WTC11 (cell line): ENCODE results near the gene MRPL39. TPM values are rescaled to one million over a fixed set of nuclear protein-coding genes. Genes with fewer than 3 reads are reported as not detected.

Source experiments
- AR ChIP-seq: fragments of 250-450 bp; sonication (Bioruptor Pico); IDR thresholded peaks from 2 replicates; pipeline ENCODE4 v1.9.0; 2021; ENCODE audit warnings: mild to moderate bottlenecking
- ATF2 ChIP-seq: sonication (generic); formaldehyde crosslinking; IDR thresholded peaks from 2 replicates; pipeline ENCODE4 v1.8.1; 2022; ENCODE audit warnings: low read depth, missing genetic modification reagents, borderline replicate concordance
- ERG ChIP-seq: fragments of 250-450 bp; sonication (Bioruptor Pico); IDR thresholded peaks from 2 replicates; pipeline ENCODE4 v1.8.0; 2021; ENCODE audit warnings: mild to moderate bottlenecking
- FOXJ3 ChIP-seq: sonication (generic); formaldehyde crosslinking; IDR thresholded peaks from 2 replicates; pipeline ENCODE4 v1.9.0; 2021; ENCODE audit warnings: missing genetic modification reagents, mild to moderate bottlenecking, borderline replicate concordance
- GRHL2 ChIP-seq: fragments of 250-450 bp; sonication (Bioruptor Pico); IDR thresholded peaks from 2 replicates; pipeline ENCODE4 v1.8.0; 2022; ENCODE audit warnings: mild to moderate bottlenecking, moderate library complexity; ENCODE audit not compliant: insufficient replicate concordance, severe bottlenecking
- JUN ChIP-seq: sonication (generic); formaldehyde crosslinking; IDR thresholded peaks from 2 replicates; pipeline ENCODE4 v1.8.0; 2023; ENCODE audit warnings: mild to moderate bottlenecking, missing genetic modification reagents
- MAX ChIP-seq: sonication (generic); formaldehyde crosslinking; IDR thresholded peaks from 2 replicates; pipeline ENCODE4 v1.8.0; 2022; ENCODE audit warnings: mild to moderate bottlenecking, missing genetic modification reagents
- NFYB ChIP-seq: sonication (generic); formaldehyde crosslinking; conservative IDR thresholded peaks from 2 replicates; pipeline ENCODE4 v1.8.0; 2022; ENCODE audit warnings: low read depth, missing genetic modification reagents
- NR1H2 ChIP-seq: sonication (generic); formaldehyde crosslinking; IDR thresholded peaks from 2 replicates; pipeline ENCODE4 v1.9.0; 2021; ENCODE audit warnings: mild to moderate bottlenecking, moderate library complexity, missing genetic modification reagents
- OVOL2 ChIP-seq: fragments of 250-450 bp; sonication (Bioruptor Pico); IDR thresholded peaks from 2 replicates; pipeline ENCODE4 v1.9.0; 2021; ENCODE audit warnings: mild to moderate bottlenecking, borderline replicate concordance
- TCF7 ChIP-seq: sonication (generic); formaldehyde crosslinking; IDR thresholded peaks from 2 replicates; pipeline ENCODE4 v1.8.0; 2022; ENCODE audit warnings: mild to moderate bottlenecking, low read depth, missing genetic modification reagents, moderate library complexity
- ZNF281 ChIP-seq: sonication (generic); formaldehyde crosslinking; IDR thresholded peaks from 2 replicates; pipeline ENCODE4 v1.8.0; 2023; ENCODE audit warnings: mild to moderate bottlenecking, missing genetic modification reagents
- ZNF425 ChIP-seq: fragments of 250-450 bp; sonication (Bioruptor Pico); conservative IDR thresholded peaks from 2 replicates; pipeline ENCODE4 v1.9.0; 2021; ENCODE audit warnings: mild to moderate bottlenecking
- ZNF532 ChIP-seq: fragments of 250-450 bp; sonication (Bioruptor Pico); IDR thresholded peaks from 2 replicates; pipeline ENCODE4 v1.9.0; 2021; ENCODE audit warnings: mild to moderate bottlenecking, borderline replicate concordance
- total RNA-seq: library from RNA; stranded (reverse); gene quantifications from 3 replicates; pipeline ENCODE4 v1.2.3, GENCODE V29; 2021

MRPL39 gene
- total RNA-seq, 1 experiment from 2014 or later: 34.7 TPM

- TF ChIP-seq ZNF532 (CRISPR knock-in tag) (no peak), NFYB (CRISPR knock-in tag) (no peak), ERG (CRISPR knock-in tag) (no peak), NR1H2 (CRISPR knock-in tag) (no peak), FOXJ3 (CRISPR knock-in tag) (no peak), TCF7 (CRISPR knock-in tag) (no peak), MAX (CRISPR knock-in tag) (no peak), OVOL2 (no peak), ZNF425 (CRISPR knock-in tag) (no peak), ATF2 (CRISPR knock-in tag) (no peak), AR (CRISPR knock-in tag) (no peak), JUN (no peak), ZNF281 (CRISPR knock-in tag) (no peak), GRHL2 (no peak)
These were observed 41.7 kb downstream of the MRPL39 start (continued) for GRCh38 chr21:25565272-25566211.
